Activated naive CD8-positive, alpha-beta T cell treated with anti-CD3 and anti-CD28 coated beads, Interleukin-2, amount 50 U/mL, for 16 hours (primary cell): ENCODE measurements around the gene SLC38A3.
"Not testable (repeated sequence)": the region's sequence is repeated elsewhere in the genome, so short reads cannot be mapped to it uniquely, and the experiment has no call there.

ENCODE experiments used
- DNase-seq: peaks from one replicate; pipeline ENCODE4 v3.0.0-alpha.2; 2020; ENCODE audit warnings: low read depth, low spot score

Gene SLC38A3

GRCh38 chr3:50210510-50211367 lies 5.7 kb downstream of the SLC38A3 start:
- no peak for DNase-seq

GRCh38 chr3:50211368-50211717 lies 6.3 kb downstream of the SLC38A3 start:
- DNase-seq = not testable (repeated sequence)

GRCh38 chr3:50211930-50212329 lies 6.9 kb downstream of the SLC38A3 start:
- DNase-seq = no peak

DNA sequence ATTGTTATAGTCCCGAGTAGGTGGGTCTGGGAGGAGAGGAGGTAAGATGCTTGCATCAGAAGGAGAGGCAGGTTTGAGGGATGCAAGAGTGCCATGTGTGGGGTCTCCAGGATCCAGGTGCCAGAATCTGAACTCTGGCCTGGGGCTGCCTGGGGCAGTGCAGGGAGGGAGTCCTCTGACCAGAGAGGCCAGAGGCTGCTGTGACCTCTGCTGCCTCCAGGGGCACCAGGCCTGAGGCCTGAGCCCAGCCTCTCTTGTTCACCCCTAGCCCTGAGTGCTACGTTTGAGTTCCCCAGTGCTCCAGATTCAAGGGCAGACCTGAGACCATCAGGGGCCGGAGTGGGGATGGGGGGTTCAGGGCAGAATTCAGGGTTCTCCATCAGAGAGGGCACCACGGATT lies 7.4 kb downstream of the SLC38A3 start:
- no peak for DNase-seq

DNA sequence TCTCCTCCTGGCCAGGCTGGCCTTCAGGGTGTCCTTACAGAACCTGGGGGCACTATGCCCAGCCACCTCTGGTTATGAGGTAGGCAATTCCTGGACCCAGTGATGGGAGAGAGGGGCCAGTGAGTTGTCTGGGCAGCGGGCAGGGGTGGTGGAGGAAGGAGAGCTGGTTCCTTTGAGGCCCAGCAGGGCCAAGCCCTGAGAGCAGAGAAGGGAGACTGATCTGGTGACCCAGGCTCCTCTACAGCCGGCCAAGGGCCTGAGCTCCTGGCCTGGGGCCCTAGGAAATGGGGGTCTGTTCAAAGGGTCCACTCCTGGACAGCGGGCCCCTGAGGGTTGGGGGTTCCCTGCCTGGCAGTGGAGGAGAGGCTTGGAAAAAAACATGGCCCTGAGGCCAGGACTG lies 7.9 kb downstream of the SLC38A3 start:
- DNase-seq = no peak

GRCh38 chr3:50213373-50213772 lies 8.3 kb downstream of the SLC38A3 start:
- no peak for DNase-seq

- no peak for DNase-seq
Measured at GRCh38 chr3:50214824-50215223, 9.8 kb downstream of the SLC38A3 start.

DNA sequence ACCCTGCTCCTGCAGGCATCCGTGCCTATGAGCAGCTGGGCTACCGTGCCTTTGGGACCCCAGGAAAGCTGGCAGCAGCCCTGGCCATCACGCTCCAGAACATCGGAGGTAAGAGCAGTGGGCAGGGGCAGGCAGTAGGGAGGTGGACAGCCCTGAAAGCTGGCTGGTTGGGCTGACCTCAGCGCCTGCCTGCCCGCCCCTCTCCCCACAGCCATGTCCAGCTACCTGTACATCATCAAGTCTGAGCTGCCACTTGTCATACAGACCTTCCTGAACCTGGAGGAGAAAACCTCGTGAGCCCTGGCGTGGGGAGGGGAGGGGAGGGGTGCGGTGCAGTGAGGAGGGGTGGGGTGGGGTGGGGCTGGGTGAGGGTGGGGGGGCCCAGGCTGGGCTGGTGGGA lies 10.5 kb downstream of the SLC38A3 start:
- DNase-seq = no peak

DNA sequence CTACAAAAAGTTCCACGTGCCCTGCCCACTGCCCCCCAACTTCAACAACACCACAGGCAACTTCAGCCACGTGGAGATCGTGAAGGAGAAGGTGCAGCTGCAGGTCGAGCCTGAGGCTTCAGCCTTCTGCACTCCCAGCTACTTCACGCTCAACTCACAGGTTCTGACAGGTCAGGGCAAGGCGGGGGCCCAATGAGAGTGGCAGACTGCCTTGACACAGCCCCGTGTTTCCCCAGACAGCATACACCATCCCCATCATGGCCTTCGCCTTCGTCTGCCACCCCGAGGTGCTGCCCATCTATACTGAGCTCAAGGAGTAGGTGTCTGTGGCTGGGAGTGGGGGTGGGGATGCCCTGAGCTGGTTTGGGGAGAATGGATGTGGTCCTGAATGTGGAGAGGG lies 12.6 kb downstream of the SLC38A3 start:
- no peak for DNase-seq

DNA sequence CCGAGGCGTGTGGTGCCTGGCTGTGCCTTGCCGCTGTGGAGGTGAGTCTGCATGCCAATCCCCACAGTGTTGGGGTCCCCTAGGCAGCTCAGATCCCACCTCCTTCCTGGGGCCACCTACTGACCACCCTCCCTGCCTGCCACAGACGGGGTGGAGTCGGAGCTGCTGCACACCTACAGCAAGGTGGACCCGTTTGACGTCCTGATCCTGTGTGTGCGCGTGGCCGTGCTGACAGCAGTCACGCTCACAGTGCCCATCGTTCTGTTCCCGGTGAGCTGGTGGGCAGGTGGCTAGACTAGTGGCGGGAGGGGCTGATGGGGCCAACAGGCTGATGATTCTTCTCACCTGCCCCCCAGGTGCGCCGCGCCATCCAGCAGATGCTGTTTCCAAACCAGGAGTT lies 13.4 kb downstream of the SLC38A3 start:
- DNase-seq = no peak

GRCh38 chr3:50219285-50219684 lies 14.2 kb downstream of the SLC38A3 start:
- DNase-seq = no peak

- DNase-seq = no peak
Measured at GRCh38 chr3:50220109-50220508, 15.0 kb downstream of the SLC38A3 start.

DNA sequence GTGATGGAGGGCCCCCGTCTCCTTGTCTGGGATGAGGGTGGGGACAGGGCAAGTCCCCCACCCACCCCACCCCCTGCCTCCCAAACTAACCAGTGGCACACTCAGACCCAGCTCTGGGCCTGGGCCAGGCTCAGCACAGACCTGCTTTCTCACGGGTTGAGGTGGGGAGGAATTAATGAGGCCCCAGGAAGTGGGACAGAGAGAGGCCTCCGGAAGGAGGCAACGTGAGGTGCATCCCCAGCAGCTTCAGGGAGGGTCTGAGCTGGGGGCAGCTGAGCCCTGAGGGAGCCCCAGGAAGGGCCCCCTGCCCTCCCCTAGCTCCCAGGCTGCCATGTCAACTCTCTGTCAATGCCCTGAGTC lies 16.0 kb downstream of the SLC38A3 start:
- DNase-seq = no peak

DNA sequence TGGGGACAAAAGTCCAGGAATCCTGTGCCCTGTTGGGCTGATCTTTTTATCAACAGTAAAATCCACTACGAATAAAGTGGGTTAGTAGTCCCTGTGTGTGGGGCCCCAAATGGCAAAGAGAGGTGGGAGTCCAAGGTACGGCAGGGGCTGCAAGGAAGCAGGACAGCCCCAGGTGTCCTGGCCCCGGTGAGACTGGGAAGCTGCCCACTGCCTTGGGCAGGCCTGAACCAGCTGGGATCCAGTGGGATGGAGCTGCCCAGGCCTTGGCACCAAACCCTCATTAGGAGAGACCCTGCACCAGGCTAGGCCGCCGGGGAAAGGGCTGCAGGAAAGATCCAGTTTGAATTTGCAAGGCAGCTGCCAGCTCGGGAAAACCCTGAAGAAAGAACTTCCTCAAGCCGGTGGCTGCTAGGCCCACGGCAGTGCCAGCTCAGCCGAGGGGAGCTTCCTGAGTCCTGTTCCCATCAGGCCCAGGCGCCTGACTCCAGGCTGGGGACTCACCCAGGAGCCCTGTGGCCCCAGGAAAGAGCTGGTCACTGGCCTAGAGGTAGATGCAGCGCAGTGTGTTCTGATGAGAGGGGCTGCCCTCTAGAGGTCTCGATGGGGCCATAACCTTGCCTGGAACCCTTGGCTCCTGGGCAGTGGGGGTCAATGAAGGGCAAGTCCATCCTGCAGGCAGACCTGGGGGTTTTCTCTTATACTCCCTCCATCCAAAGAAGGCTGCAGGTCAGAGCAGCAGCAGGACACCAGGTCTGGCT lies 16.5 kb downstream of the SLC38A3 start:
- DNase-seq = no peak

GRCh38 chr3:50222169-50222528 lies 17.1 kb downstream of the SLC38A3 start:
- no peak for DNase-seq

- DNase-seq = no peak
Measured at GRCh38 chr3:50224639-50225038, 19.6 kb downstream of the SLC38A3 start.

DNA sequence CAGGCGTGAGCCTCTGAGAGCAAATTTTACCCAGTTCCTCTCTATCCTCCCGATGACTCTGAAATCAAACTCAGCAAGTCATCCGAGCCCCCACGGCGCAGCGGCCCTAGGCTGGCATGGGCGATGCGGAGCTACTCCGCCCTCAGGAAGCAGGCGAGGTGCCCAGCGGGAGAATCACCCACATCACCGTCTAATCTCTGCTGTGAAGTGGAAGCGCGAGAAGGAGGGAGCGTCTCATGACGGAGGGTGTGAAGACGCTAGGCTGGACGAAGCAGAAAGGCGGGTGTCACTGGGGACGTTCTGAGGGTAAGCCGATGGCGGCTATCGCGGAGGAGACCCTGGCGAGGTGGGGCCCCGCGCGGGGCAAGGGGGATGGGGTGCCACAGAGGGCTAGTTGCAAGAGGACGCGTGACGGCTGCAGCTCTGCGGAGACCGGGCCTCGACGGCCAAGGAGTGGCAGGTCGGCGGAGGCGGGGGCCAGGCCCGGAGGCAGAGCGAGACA lies 21.9 kb downstream of the SLC38A3 start:
- no peak for DNase-seq

- peak; percentile 76 for DNase-seq
Measured at GRCh38 chr3:50227390-50228183, 22.5 kb downstream of the SLC38A3 start.

DNA sequence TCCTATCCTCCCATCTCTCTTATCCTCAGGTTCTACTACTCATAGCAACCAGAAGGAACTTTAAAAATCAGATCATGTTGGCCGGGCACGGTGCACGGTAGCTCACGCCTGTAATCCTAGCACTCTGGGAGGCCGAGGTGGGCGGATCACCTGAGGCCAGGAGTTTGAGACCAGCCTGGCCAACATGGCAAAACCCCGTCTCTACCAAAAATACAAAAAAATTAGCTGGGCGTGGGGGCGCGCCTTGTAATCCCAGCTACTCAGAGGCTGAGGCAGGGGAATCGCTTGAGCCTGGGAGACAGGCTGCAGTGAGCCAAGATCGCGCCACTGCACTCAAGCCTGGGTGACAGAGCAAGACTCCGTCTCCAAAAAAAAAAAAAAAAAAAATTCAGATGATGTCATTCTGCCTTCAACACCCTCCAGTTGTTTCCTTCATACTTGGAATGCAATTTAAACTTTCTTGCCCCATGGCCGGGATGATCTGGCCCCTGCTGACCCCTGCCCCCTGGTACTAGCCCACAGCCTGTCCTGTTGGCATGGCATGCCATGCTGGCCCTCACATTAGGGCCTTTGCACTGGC lies 23.2 kb downstream of the SLC38A3 start:
- DNase-seq = not testable (repeated sequence)

GRCh38 chr3:50229490-50229889 lies 24.4 kb downstream of the SLC38A3 start:
- DNase-seq = no peak

DNA sequence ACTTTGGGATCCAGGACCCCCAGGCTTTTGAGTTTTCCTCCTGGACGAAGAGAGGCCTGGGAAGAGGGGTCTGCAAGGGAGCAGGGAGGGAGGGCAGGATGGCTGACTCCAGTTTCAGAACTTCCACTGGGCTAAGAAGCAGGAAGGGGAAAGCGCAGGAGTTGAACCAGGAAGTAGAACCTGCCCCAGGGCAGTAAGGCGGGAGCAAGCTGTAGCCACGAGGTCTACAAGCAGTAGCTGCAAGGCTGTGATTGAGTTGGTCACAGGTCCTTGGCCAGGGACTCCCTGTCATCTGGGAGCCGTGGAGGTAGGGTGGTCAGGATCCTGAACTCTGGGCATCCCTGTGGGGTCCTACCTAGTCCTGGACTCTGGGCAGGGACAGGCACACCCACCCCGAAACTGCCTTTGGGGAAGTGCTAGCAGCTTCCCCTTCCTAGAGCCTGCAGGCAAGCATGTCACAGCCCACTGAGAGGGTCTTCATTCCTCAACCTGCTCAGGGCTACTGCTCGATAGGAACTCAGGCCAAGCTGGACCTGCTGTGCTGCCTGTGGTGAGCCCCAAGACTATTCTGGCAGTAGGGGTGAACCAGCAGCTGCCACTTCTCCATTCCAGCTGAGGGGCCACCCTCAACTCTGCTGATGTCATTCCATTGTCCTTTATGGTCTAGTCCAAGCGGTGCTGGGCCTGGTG lies 25.2 kb downstream of the SLC38A3 start:
- DNase-seq = no peak
